IPS-20b (cell line): Measurements from ENCODE around the gene ADAT3.
"Not testable (repeated sequence)": the region's sequence is repeated elsewhere in the genome, so short reads cannot be mapped to it uniquely, and the experiment has no call there.

ENCODE experiments used
- H3K27ac ChIP-seq: one replicate; pipeline ENCODE4 v1.5.1; 2013; ENCODE audit warnings: low read length
- H3K27me3 ChIP-seq: 2 replicates; pipeline ENCODE4 v1.6.1; 2013; ENCODE audit warnings: mild to moderate bottlenecking, low read length, inconsistent platforms; ENCODE audit not compliant: insufficient read depth
- H3K36me3 ChIP-seq: 2 replicates; pipeline ENCODE4 v1.6.1; 2013; ENCODE audit warnings: low read depth, mild to moderate bottlenecking, inconsistent platforms, low read length, moderate library complexity; ENCODE audit not compliant: insufficient read depth
- H3K4me1 ChIP-seq: 2 replicates; pipeline ENCODE4 v1.6.1; 2013; ENCODE audit warnings: mild to moderate bottlenecking, control low read depth, inconsistent platforms, low read length, moderate library complexity; ENCODE audit not compliant: insufficient read depth
- H3K4me3 ChIP-seq: 2 replicates; pipeline ENCODE4 v1.5.1; 2013; ENCODE audit warnings: mild to moderate bottlenecking, low read length, inconsistent platforms
- H3K9ac ChIP-seq: 2 replicates; pipeline ENCODE4 v1.6.1; 2013; ENCODE audit warnings: low read depth, mild to moderate bottlenecking, inconsistent platforms, low read length, moderate library complexity
- H3K9me3 ChIP-seq: 2 replicates; pipeline ENCODE4 v1.6.1; 2013; ENCODE audit warnings: mild to moderate bottlenecking, low read depth, low read length, inconsistent platforms; ENCODE audit not compliant: insufficient read depth

ADAT3 gene

GRCh38 chr19:1871140-1871597 lies 34.0 kb upstream of the ADAT3 start:
- H3K27me3 ChIP-seq: no peaks in the 10 kb centered on the region
- H3K4me3 ChIP-seq: no peak overlapping the region
- no peak overlapping the region for H3K9ac ChIP-seq
- H3K4me1 ChIP-seq: peaks cover 9% of the 10 kb centered on the region; the same call in 1 of the 2 replicates
- H3K36me3 ChIP-seq: no peaks in the 10 kb centered on the region
- H3K27ac ChIP-seq: no peak overlapping the region
- no peaks in the 10 kb centered on the region for H3K9me3 ChIP-seq

- no peak overlapping the region for H3K27ac ChIP-seq
- no peaks in the 10 kb centered on the region for H3K36me3 ChIP-seq
- H3K4me3 ChIP-seq: no peak overlapping the region
- H3K9me3 ChIP-seq: no peaks in the 10 kb centered on the region
- H3K27me3 ChIP-seq: no peaks in the 10 kb centered on the region
- H3K4me1 ChIP-seq: peaks cover 9% of the 10 kb centered on the region; the same call in 1 of the 2 replicates
- no peak overlapping the region for H3K9ac ChIP-seq
These were observed 33.6 kb upstream of the ADAT3 start for GRCh38 chr19:1871630-1872029.

- Histone ChIP-seq H3K27me3 (no peaks in the 10 kb centered on the region), H3K36me3 (no peaks in the 10 kb centered on the region), H3K9ac (no peak overlapping the region), H3K27ac (no peak overlapping the region), H3K4me1 (peaks cover 9% of the 10 kb centered on the region; the same call in 1 of the 2 replicates), H3K9me3 (no peaks in the 10 kb centered on the region), H3K4me3 (no peak overlapping the region)
These were observed 32.2 kb upstream of the ADAT3 start for GRCh38 chr19:1872807-1873523.

GRCh38 chr19:1873524-1874473 lies 31.4 kb upstream of the ADAT3 start:
- no peaks in the 10 kb centered on the region for H3K9me3 ChIP-seq
- H3K9ac ChIP-seq: peak overlapping the region; percentile 87; the same call in 1 of the 2 replicates
- no peaks in the 10 kb centered on the region for H3K36me3 ChIP-seq
- H3K27ac ChIP-seq: no peak overlapping the region
- peak overlapping the region; percentile 88; the same call in 1 of the 2 replicates for H3K4me3 ChIP-seq
- H3K27me3 ChIP-seq: no peaks in the 10 kb centered on the region
- peaks cover 9% of the 10 kb centered on the region; the same call in 1 of the 2 replicates for H3K4me1 ChIP-seq

- peaks cover 9% of the 10 kb centered on the region; the same call in 1 of the 2 replicates for H3K4me1 ChIP-seq
- H3K9ac ChIP-seq: peak overlapping the region; percentile 87; the same call in 1 of the 2 replicates
- no peak overlapping the region for H3K27ac ChIP-seq
- H3K4me3 ChIP-seq: peak overlapping the region; percentile 88
- H3K27me3 ChIP-seq: no peaks in the 10 kb centered on the region
- no peaks in the 10 kb centered on the region for H3K36me3 ChIP-seq
- no peaks in the 10 kb centered on the region for H3K9me3 ChIP-seq
These were observed 30.5 kb upstream of the ADAT3 start for GRCh38 chr19:1874554-1875185.

DNA sequence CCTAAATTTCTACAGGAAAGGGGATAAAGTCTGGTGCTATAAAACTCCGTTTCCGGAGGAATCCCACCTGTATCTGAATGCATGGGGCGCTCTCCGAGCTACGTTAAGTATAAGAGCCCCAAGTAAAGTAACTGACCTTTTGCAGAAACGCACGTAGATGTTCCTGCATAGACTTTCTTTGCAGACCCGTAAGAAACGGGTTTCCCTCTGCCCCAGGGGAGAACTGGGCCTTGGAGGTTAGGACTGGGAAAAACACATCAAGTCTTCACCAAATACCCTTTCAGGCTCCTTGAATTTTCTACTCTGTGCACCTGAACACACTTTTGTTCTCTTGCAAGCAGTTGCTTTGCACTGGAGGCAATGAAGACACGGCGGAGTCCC lies 29.9 kb upstream of the ADAT3 start:
- not testable (repeated sequence) for H3K27ac ChIP-seq, H3K9me3 ChIP-seq, H3K27me3 ChIP-seq, H3K36me3 ChIP-seq, H3K4me1 ChIP-seq
- Histone ChIP-seq H3K9ac (peak overlapping the region; percentile 87), H3K4me3 (peak overlapping the region; percentile 88)

DNA sequence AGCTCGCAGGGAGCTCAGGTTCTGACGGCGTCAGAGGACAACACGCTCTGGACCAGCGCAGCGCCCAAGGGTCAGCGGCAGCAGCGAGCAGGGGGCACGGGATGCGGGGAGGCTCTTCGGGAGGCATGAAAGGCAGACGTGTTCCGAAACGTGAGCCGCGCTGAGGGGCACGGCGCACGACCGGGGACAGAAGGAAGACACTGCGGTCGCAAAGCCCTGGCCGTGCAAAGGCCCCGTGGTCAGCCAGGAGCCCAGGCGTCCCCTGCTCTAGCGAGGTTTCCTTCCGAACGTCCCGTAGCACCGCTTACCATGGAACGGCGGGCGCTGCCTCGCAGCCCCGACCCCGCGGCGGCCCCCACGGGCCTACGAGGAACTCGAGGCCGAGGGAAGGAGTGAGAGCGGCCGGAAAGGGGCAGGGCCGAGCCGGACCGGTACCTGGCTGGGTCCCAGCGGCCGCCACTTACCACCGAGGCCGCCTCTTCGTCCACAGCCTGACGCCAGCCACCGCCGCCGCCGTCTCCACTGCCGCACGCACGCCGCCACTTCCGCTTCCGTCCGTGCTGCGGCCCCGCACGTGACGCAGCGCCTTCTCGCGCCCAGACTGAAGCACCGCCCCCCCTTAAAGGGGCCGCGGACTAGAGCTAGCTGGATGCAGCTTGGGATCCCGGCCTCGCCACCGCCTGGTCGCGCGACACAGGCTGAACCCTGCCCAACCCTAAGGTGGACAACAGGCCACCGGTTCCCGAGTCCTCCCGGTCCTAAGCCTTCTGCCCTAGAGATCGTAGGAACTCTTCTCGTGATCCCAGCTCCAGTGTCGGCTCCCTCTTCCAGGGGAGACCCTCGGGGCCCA lies 29.3 kb upstream of the ADAT3 start:
- H3K27ac ChIP-seq: peak overlapping the region; percentile 67

GRCh38 chr19:1876496-1877279 lies 28.5 kb upstream of the ADAT3 start:
- not testable (repeated sequence) for H3K9me3 ChIP-seq, H3K27me3 ChIP-seq, H3K36me3 ChIP-seq, H3K4me1 ChIP-seq
- H3K27ac ChIP-seq: peak overlapping the region; percentile 67
- peak overlapping the region; percentile 88 for H3K9ac ChIP-seq
- H3K4me3 ChIP-seq: peak overlapping the region; percentile 88

More for the DNA sequence above, 29.3 kb upstream of the ADAT3 start:
- no peaks in the 10 kb centered on the region for H3K36me3 ChIP-seq
- H3K9ac ChIP-seq: peak overlapping the region; percentile 88
- no peaks in the 10 kb centered on the region for H3K27me3 ChIP-seq
- H3K4me1 ChIP-seq: peaks cover 9% of the 10 kb centered on the region; the same call in 1 of the 2 replicates
- H3K4me3 ChIP-seq: peak overlapping the region; percentile 88
- H3K9me3 ChIP-seq: no peaks in the 10 kb centered on the region

DNA sequence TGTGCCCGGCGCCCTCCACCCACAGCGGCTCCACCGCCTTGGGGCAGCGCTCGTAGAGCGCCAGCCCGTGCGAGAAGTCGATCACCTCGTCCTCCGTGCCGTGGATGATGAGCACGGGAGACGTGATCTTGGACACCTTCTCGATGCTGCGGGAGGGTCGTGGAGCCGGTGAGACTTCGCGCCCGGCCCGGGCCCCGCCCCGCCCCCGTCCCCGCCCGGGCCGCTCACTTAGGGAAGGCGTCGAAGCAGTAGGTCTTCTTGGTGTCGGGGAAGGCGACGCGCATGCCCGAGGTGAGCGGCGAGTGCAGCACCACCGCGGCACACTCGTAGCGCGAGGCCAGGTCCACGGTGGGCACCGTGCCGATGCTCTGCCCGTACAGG lies 27.9 kb upstream of the ADAT3 start:
- H3K36me3 ChIP-seq, H3K4me1 ChIP-seq, H3K4me3 ChIP-seq, H3K9me3 ChIP-seq, H3K27ac ChIP-seq, H3K9ac ChIP-seq, H3K27me3 ChIP-seq: not testable (repeated sequence)

DNA sequence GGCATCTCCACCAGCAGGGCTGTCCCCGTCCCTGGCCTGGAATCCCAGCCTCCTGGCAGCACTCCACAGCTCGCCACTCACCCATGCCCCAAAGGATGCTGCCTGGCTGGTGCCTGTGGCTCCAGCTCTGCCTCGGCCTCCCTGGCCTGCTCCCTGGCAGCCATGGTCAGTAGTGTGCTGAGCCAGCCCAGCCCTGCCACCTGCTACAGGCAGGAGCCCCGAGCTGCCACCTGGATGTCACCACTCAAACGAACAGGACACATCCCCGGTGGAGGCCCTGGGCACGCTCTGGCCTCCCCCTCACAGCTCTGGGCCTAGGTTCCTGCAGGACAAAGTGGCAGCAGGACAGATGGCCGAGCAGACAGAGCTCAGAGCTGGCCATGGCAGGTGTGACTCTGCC lies 26.6 kb upstream of the ADAT3 start:
- H3K9ac ChIP-seq, H3K9me3 ChIP-seq, H3K4me1 ChIP-seq, H3K36me3 ChIP-seq, H3K27me3 ChIP-seq, H3K4me3 ChIP-seq, H3K27ac ChIP-seq: not testable (repeated sequence)
